Hepatocyte (in vitro differentiated cells): ENCODE measurements around the gene VAMP8. TPM values are rescaled to one million over a fixed set of nuclear protein-coding genes. Genes with fewer than 3 reads are reported as not detected.
A peak's percentile ranks its signal among the peaks of the same experiment; 100 is the strongest.

Source experiments
- DNase-seq: peaks from one replicate; pipeline ENCODE4 v3.0.0-alpha.2; 2016; ENCODE audit warnings: low spot score
- H2AFZ ChIP-seq: fragments of 200-600 bp; sonication (generic); 2 replicates; pipeline ENCODE4 v1.6.0; 2016; ENCODE audit warnings: antibody characterized with exemption, mild to moderate bottlenecking
- H3K27ac ChIP-seq: fragments of 200-600 bp; sonication (generic); 2 replicates; pipeline ENCODE4 v1.5.1; 2016; ENCODE audit warnings: mild to moderate bottlenecking
- H3K27me3 ChIP-seq: fragments of 200-600 bp; sonication (generic); 2 replicates; pipeline ENCODE4 v1.6.1; 2016
- H3K36me3 ChIP-seq: fragments of 200-600 bp; sonication (generic); replicated peaks from 2 replicates; pipeline ENCODE4 v1.5.1; 2016; ENCODE audit warnings: low read depth; ENCODE audit not compliant: insufficient read depth
- H3K4me1 ChIP-seq: fragments of 200-600 bp; sonication (generic); 2 replicates; pipeline ENCODE4 v1.5.1; 2016; ENCODE audit warnings: mild to moderate bottlenecking, moderate library complexity; ENCODE audit not compliant: insufficient read depth
- H3K4me2 ChIP-seq: fragments of 200-600 bp; sonication (generic); 2 replicates; pipeline ENCODE4 v1.6.0; 2016
- H3K4me3 ChIP-seq: fragments of 200-600 bp; sonication (generic); 2 replicates; pipeline ENCODE4 v1.5.1; 2016; ENCODE audit warnings: mild to moderate bottlenecking
- H3K79me2 ChIP-seq: fragments of 200-600 bp; sonication (generic); 2 replicates; pipeline ENCODE4 v1.6.0; 2017; ENCODE audit warnings: mild to moderate bottlenecking
- H3K9me2 ChIP-seq: fragments of 200-600 bp; sonication (generic); replicated peaks from 2 replicates; pipeline ENCODE4 v1.6.0; 2017; ENCODE audit warnings: mild to moderate bottlenecking; ENCODE audit not compliant: insufficient read depth
- H3K9me3 ChIP-seq: fragments of 200-600 bp; sonication (generic); 2 replicates; pipeline ENCODE4 v1.5.1; 2016; ENCODE audit warnings: low read depth, mild to moderate bottlenecking
- H4K20me1 ChIP-seq: fragments of 200-600 bp; sonication (generic); 2 replicates; pipeline ENCODE4 v1.6.0; 2016; ENCODE audit warnings: mild to moderate bottlenecking; ENCODE audit not compliant: insufficient read depth, poor library complexity, severe bottlenecking
- EZH2 ChIP-seq: fragments of 200-600 bp; sonication (generic); IDR thresholded peaks from 2 replicates; pipeline ENCODE4 v1.6.1; 2016; ENCODE audit warnings: antibody characterized with exemption, mild to moderate bottlenecking, borderline replicate concordance
- EZH2phosphoT487 ChIP-seq: fragments of 200-600 bp; sonication (generic); IDR thresholded peaks from one replicate; pipeline ENCODE4 v1.6.1; 2018; ENCODE audit warnings: antibody characterized with exemption, mild to moderate bottlenecking, low read depth, moderate library complexity; ENCODE audit not compliant: unreplicated experiment, severe bottlenecking
- WGBS: methylation state at CpG from one replicate; pipeline ENCODE4 v1.1.6; 2016; ENCODE audit warnings: low lambda C conversion rate; ENCODE audit errors: missing lambda C conversion rate; 5-methylcytosine and 5-hydroxymethylcytosine counted together
- polyA plus RNA-seq: library from polyadenylated mRNA; unstranded; fragments of >200 nt; fragmentation: Nextera tagmentation; extraction: Ambion mirVana; gene quantifications from 2 replicates; pipeline ENCODE4 v1.2.1, GENCODE V29; 2016
- total RNA-seq: library from RNA; depleted of rRNA; stranded (reverse); fragments of >200 nt; gene quantifications from 2 replicates; pipeline ENCODE4 v1.2.3, GENCODE V29; 2014
- TF ChIP-seq, protein P1 (sequence below): fragments of 200-600 bp; sonication (generic); IDR thresholded peaks from 2 replicates; pipeline ENCODE4 v1.5.1; 2016; ENCODE audit warnings: antibody characterized with exemption, mild to moderate bottlenecking; ENCODE audit not compliant: poor library complexity

Gene VAMP8
- total and polyA plus RNA-seq, 2 experiments from 2014 or later: 50.7 to 213 TPM

DNA sequence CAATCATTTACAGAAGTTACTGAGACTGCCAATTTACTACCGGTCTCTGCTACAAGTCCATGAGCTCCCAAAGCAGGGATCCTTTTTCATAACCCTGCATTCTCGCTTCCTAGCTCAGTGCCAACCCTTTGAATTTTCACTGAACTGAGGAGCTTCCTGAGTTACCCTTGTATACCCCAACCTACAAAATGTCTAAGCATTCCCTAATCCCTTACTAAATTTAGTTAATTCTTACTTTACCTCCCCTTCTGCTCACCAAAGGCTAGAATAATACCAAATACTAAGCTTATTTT is 28.8 kb upstream of the VAMP8 start:
- H3K36me3 ChIP-seq: no peaks in the 10 kb centered on the region
- peaks cover 8% of the 10 kb centered on the region for H4K20me1 ChIP-seq
- no peak overlapping the region for H2AFZ ChIP-seq
- H3K27me3 ChIP-seq: no peaks in the 10 kb centered on the region
- no peak for DNase-seq
- no peak overlapping the region for H3K4me2 ChIP-seq
- no peak overlapping the region for H3K4me3 ChIP-seq
- no peaks in the 10 kb centered on the region for H3K9me2 ChIP-seq
- no peak overlapping the region for H3K27ac ChIP-seq
- H3K9me3 ChIP-seq: no peaks in the 10 kb centered on the region
- TF ChIP-seq, protein P1, sequence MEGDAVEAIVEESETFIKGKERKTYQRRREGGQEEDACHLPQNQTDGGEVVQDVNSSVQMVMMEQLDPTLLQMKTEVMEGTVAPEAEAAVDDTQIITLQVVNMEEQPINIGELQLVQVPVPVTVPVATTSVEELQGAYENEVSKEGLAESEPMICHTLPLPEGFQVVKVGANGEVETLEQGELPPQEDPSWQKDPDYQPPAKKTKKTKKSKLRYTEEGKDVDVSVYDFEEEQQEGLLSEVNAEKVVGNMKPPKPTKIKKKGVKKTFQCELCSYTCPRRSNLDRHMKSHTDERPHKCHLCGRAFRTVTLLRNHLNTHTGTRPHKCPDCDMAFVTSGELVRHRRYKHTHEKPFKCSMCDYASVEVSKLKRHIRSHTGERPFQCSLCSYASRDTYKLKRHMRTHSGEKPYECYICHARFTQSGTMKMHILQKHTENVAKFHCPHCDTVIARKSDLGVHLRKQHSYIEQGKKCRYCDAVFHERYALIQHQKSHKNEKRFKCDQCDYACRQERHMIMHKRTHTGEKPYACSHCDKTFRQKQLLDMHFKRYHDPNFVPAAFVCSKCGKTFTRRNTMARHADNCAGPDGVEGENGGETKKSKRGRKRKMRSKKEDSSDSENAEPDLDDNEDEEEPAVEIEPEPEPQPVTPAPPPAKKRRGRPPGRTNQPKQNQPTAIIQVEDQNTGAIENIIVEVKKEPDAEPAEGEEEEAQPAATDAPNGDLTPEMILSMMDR: no peak
- TF ChIP-seq EZH2 (no peak), EZH2phosphoT487 (no peak)
- 79% methylated on average over 2 of the region's 2 CpGs for WGBS
- peaks cover under 1% of the 10 kb centered on the region for H3K79me2 ChIP-seq
- no peaks in the 10 kb centered on the region for H3K4me1 ChIP-seq

DNA sequence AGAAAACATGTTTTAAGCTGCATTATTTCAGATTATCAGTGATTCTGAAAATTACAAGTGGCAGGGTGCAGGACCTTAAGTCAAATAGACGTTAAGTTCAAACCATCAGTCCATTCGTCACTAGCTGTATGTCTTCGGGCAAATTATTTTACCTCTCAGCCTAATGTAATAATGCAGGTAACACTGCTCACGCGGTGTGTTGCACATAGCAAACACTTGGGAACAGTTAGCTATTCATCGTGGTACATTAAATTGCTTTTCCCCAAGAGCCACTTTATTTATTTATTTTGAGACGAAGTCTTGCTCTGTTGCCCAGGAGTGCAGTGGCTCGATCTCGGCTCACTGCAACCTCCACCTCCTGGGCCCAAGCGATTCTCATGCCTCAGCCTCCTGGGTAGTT is 28.3 kb upstream of the VAMP8 start:
- no peak overlapping the region for H3K27ac ChIP-seq
- WGBS: 93% methylated on average over 10 of the region's 10 CpGs
- no peak overlapping the region for H3K4me3 ChIP-seq
- no peaks in the 10 kb centered on the region for H3K9me3 ChIP-seq
- peaks cover 7% of the 10 kb centered on the region for H4K20me1 ChIP-seq
- no peaks in the 10 kb centered on the region for H3K79me2 ChIP-seq
- no peaks in the 10 kb centered on the region for H3K9me2 ChIP-seq
- TF ChIP-seq EZH2phosphoT487: no peak
- TF ChIP-seq, protein P1: no peak
- no peak for TF ChIP-seq EZH2
- no peaks in the 10 kb centered on the region for H3K36me3 ChIP-seq
- no peaks in the 10 kb centered on the region for H3K4me1 ChIP-seq
- DNase-seq: no peak
- H3K4me2 ChIP-seq: no peak overlapping the region
- H2AFZ ChIP-seq: no peak overlapping the region
- no peaks in the 10 kb centered on the region for H3K27me3 ChIP-seq

DNA sequence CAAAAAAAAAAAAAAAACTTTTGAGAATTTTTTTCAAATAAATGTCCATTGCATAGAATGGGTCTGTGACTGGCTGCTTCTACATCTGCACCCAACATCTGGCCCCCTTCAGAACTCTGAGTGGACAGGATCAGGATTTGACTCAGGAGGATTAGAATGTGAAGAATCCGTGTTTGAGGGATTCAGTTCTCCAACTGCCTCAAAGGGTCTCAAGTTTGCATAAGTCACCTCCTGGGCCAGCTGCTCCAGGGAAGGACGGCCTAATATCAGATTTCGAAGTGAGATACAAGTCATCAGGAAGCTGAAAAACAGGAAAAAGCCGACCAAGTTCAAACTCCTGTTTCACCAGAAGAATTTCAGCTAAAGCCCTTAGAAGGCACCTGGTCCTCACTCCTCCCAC is 27.6 kb upstream of the VAMP8 start:
- Histone ChIP-seq H3K27me3 (no peaks in the 10 kb centered on the region), H3K4me1 (no peaks in the 10 kb centered on the region), H3K9me2 (no peaks in the 10 kb centered on the region), H2AFZ (no peak overlapping the region), H3K9me3 (no peaks in the 10 kb centered on the region), H3K36me3 (no peaks in the 10 kb centered on the region), H4K20me1 (peaks cover under 1% of the 10 kb centered on the region), H3K79me2 (no peaks in the 10 kb centered on the region), H3K4me3 (no peak overlapping the region), H3K4me2 (no peak overlapping the region), H3K27ac (peak overlapping the region; percentile 70)
- 48% methylated on average over 4 of the region's 4 CpGs for WGBS
- no peak for DNase-seq
- TF ChIP-seq, protein P1: no peak
- TF ChIP-seq EZH2phosphoT487 (no peak), EZH2 (no peak)

DNA sequence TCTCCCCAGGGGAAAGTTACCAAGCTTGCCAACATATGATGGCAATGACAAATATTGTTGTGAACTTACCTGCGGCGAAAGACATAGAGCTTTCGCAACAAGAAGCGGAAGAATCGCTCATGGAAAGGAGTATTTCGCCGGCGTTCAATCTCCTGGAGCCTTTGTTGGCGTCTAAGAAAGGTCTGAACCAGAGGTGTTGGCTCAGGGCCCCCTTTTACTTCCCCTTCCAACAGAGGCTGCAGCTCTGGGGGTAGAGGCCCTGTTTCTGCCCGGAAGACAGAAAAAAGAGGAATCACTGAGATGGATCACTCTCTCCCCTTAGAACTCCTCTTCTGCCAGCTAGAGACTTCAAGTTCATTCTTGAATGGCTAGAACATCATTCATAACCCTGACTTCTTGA is 26.9 kb upstream of the VAMP8 start:
- H3K36me3 ChIP-seq: no peaks in the 10 kb centered on the region
- H3K27ac ChIP-seq: peak overlapping the region; percentile 70
- no peaks in the 10 kb centered on the region for H3K79me2 ChIP-seq
- WGBS: 95% methylated on average over 10 of the region's 10 CpGs
- TF ChIP-seq, protein P1: no peak
- TF ChIP-seq EZH2phosphoT487 (no peak), EZH2 (no peak)
- no peak overlapping the region for H3K4me2 ChIP-seq
- no peak overlapping the region for H3K4me3 ChIP-seq
- no peaks in the 10 kb centered on the region for H4K20me1 ChIP-seq
- H3K9me3 ChIP-seq: no peaks in the 10 kb centered on the region
- H3K9me2 ChIP-seq: no peaks in the 10 kb centered on the region
- DNase-seq: no peak
- H3K4me1 ChIP-seq: no peaks in the 10 kb centered on the region
- no peaks in the 10 kb centered on the region for H3K27me3 ChIP-seq
- no peak overlapping the region for H2AFZ ChIP-seq
